Activated CD4-positive, alpha-beta T cell treated with anti-CD3 and anti-CD28 coated beads, Interleukin-2, Interleukin-6, amounts not matched to agents 100 ng/mL and 50 ng/mL, durations not matched to agents 16 hours and 8 hours (primary cell): ENCODE data around the gene APOA5.

Experiments used
- DNase-seq: peaks from one replicate; pipeline ENCODE4 v3.0.0-alpha.2; 2020

APOA5 gene

DNA sequence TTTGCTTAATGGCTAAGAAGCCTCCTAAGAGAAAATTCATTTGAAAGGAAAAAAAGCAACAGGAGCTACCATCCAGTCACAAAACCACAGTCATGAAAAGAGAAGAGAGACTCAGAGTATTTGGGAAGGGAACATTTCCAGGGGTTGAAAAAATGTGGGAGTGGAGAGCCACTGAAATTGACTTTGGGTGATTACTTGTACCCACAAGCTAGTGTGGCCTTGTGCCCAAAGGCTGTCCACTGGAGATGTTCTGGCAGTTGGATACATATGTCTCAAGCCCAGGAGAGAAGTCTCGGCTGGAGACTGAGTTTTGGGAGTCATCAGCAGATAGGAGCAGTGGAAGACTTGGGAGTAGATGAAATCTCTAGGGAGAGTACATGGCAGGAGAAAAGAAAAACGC, 3.2 kb upstream of the APOA5 start:
- no peak for DNase-seq

DNA sequence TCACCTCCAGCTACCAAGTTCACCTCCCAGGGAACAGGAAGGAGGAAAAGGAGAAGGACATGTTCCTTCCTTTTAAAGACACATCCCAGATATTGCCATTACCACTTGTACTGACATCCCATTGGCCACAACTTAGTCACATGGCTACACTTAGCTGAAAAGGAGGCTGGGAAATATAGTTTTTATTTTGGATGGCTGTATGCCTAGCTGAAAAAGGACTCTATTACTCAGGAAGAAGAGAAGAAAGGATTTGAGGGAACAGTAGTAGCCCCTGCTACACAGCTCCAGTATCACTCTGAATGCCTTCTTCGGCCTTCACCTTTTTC, 2.1 kb upstream of the APOA5 start:
- no peak for DNase-seq

- DNase-seq: no peak
Observed at GRCh38 chr11:116792869-116793771, 1.4 kb upstream of the APOA5 start.

GRCh38 chr11:116792144-116792868, 627 bp upstream of the APOA5 start:
- DNase-seq: no peak

DNA sequence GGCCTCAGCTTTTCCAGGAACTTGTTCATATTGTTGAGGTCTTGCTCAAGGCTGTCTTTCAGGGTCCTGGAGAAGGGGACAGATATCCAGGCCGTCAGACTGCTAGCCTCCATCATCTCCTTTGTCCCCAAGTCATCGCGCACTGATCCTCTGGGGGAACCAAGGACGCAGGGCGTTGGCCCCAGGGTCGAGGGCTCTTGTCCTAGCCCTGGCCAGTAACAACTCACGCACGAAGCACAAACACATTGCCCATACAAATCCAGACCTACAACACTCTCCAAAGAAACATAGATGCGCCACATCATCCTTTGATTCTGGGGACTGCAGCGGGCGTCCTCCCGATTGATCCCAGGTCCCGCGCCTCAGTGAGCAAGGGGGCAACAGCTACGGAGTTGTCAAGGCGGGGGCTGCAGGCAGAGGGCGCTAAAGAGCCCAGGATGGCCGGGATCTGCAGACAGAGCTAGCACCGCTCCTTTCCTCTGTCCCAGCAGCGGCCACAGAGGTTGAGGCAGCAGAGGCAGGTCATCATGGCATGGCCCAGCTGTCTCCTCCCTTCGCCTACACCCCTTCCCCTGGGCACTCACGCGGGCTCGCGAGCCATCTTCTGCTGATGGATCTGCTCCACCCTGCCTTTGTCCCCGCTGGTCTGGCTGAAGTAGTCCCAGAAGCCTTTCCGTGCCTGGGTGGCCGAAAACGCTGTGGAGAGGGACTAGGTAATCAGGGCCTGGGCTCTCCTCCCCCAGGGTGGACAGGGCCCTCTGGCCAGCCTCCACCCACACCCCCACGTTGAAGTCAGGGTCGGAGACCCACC, 472 bp downstream of the APOA5 start:
- DNase-seq: peak; percentile 82

- no peak for DNase-seq
Observed at GRCh38 chr11:116790167-116791001, 1.3 kb downstream of the APOA5 start.

DNA sequence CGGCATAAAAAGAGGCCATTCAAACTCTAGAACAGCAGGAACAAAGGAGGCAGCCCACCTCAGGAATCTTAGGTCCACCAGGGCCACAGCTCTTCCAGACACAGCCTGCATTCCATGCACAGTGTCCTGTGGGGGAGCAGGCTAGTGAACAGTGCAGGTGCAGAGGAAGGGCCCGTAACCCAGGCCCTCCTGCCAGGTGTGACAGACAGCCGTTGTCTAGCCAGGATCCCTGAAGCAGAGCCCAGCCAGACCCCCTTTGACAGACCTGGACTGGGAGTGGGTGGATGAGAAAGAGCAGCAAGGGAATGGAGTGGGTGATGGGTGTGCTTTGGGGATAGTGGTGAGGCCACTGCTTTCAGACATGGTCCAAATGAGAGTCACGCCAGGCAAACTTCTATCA, 2.7 kb downstream of the APOA5 start:
- DNase-seq: no peak

- no peak for DNase-seq
Observed at GRCh38 chr11:116788534-116788933, 3.1 kb downstream of the APOA5 start.

- DNase-seq: peak; percentile 88
Observed at GRCh38 chr11:116787786-116788486, 3.7 kb downstream of the APOA5 start, which contains the start of gene ZPR1. ZPR1 (minus strand) TSS chr11:116788023; CDS start chr11:116787990, 33 bp downstream.

DNA sequence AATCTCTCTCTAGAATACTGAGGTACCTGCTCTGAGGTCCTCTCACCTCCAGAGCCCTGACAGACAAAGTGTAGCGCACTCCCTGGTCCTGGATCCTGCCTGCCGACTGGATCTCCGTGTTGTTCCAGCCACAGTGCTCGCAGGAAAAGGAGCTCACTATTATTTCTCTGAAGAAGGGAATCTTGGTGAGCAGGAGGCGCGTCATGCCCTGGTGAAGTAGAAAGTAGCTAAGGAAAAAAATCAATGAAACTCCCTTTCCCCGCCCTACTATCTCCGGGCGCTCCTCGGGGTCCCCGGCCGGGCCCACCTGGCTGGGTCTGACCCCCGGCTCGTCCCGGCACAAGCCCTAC, 4.3 kb downstream of the APOA5 start:
- no peak for DNase-seq

GRCh38 chr11:116786966-116787365, 4.7 kb downstream of the APOA5 start:
- DNase-seq: no peak

DNA sequence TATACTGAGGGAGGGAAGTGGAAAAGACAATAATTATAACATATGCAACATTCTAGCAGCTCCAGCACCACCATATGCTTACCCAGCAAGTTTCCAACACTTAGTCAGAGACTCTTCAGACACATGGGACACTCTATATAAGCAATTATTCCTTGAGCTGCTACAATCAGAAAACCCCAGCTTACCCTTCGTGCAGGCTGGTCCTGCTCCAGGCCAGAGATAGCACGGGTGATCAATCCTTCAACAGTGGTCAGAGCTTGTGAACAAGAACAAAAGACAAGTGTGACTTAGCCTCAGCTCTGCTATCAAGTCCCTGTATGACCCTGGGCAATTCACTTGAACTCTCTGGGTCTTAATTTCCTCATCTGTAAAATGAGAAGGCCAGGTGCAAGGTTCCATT, 5.4 kb downstream of the APOA5 start:
- no peak for DNase-seq

- peak; percentile 70 for DNase-seq
Observed at GRCh38 chr11:116782728-116783127, 9.0 kb downstream of the APOA5 start.

DNA sequence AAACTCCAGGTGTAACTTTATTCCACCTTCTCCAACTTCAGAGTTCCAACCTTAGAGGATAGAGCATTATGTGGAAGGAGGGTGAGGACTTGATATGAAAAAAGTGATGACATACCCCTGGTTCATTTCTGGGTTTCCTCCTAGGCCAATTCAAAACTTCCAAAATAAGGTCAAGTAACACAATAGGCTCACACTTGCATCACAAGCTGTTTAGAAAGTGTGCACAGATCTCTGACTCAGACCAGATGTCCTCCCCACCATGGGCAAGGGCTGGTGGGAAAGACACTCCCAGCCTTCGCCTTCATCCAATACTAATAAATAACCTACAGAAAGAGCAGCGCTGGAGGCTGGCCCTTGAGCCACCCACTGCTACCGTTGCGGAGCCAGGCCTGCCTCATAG, 13.1 kb downstream of the APOA5 start:
- no peak for DNase-seq

DNA sequence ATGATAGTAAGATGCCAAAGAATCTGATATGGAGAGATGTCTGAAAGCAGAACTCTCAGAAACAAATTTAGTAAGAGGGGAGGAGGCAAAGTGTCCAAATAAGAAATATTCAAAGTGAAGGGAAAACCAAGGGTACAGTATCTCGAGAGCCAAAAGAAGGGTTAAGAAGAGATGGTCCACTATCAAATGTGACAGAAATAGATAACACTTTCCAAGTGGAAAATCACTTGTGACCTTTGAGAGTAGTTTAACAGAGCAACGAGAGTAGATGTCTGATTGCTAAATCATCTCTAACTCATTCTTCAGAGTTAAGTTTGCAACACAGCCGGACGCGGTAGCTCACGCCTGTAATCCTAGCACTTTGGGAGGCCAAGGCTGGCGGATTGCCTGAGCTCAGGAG, 14.6 kb downstream of the APOA5 start:
- DNase-seq: no peak

GRCh38 chr11:116776522-116776984, 15.1 kb downstream of the APOA5 start:
- DNase-seq: no peak

- no peak for DNase-seq
Observed at GRCh38 chr11:116775975-116776374, 15.7 kb downstream of the APOA5 start.

- DNase-seq: no peak
Observed at GRCh38 chr11:116774661-116775060, 17.0 kb downstream of the APOA5 start.

GRCh38 chr11:116773203-116774097, 18.2 kb downstream of the APOA5 start:
- peak; percentile 51 for DNase-seq

- peak; percentile 95 for DNase-seq
Observed at GRCh38 chr11:116772443-116773202, 19.1 kb downstream of the APOA5 start, which contains the start of gene BUD13. BUD13 (minus strand) TSS chr11:116772987; CDS start chr11:116772964, 23 bp downstream.
